SKM-1 (cell line): Measurements from ENCODE around the gene KIF3A.

Experiments used
- DNase-seq: peaks from one replicate; lab custom pipeline; 2025; ENCODE audit not compliant: unreplicated experiment; lab: John Stamatoyannopoulos, UW

Gene KIF3A

DNA sequence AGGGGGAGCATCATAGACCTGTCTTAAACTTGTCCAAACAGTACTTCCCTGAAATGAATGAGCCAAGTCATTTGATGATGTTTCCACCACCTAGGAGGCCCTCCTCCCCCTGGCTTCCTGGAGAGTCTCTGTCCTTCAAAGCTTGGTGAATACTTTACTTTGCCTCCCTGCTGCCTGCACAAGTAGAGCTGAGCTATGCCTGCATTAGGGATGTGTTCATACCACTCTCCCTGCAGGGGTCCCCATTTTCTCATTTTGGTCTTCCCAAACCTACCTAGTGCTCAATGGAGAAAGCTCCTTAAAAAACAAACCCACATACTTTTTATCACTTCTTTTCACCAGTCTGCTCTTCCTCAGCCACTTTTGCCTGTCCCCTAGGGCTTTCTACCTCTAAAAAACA is 17.6 kb upstream of the KIF3A start:
- DNase-seq = no peak

DNA sequence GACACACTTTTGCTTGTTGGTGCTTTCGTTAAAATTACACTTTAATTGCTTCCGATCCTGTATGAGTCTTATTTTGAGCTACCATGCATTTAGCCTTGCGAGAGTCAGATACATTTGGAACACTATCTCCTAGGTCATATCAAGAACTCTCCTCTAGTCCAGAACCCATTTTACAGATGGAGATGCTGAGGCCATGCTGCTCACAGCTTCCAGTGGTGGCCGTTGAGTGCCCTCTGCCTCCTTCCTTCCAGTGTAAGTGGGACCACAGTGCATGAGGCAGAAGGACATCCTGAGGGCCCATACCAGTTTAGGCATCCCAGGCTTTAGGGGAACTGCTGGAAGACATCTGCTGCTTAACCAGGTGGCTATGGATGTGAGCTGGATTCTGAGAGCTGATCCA is 16.8 kb upstream of the KIF3A start:
- DNase-seq = no peak

DNA sequence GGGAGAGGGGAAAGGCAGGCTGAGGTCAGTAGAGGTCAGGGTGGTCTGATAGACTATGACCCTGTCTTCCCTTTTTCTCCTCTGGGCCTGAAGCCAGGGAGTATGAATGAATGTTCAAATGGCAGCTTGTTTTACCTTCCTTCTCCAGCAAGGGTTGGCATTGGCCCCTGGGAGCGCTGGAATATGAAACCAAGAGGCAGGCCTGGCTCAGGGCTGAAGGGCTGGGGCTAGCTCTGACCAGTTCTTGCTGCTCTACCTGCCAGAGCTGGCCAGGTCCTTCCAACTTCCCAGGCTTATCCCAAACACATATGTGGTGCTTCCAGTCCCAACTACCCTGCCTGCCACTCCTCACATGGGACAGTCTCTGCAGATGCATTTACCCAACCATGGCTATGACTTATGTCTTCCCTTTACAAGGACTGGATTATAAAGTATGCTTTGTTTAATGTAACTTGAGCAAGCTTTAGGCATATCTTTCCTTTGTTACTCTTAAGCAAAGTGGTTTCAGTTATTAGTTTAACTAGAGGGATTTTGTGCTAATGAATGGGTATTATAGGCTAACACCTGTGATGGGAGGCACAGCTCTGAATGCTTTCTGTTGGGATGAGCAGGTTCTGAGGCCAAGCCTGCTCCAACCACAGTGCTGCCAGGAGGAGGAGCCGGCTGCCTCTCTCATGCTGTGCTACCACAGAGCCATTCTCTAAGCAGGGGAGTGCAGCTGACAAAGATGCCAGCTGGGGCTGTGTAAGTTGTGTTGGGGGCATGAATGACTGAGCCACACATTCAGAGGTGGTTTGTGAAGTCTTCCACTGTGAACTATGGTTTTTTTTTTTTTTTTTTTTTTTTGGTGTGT is 16.0 kb upstream of the KIF3A start:
- no peak for DNase-seq

DNA sequence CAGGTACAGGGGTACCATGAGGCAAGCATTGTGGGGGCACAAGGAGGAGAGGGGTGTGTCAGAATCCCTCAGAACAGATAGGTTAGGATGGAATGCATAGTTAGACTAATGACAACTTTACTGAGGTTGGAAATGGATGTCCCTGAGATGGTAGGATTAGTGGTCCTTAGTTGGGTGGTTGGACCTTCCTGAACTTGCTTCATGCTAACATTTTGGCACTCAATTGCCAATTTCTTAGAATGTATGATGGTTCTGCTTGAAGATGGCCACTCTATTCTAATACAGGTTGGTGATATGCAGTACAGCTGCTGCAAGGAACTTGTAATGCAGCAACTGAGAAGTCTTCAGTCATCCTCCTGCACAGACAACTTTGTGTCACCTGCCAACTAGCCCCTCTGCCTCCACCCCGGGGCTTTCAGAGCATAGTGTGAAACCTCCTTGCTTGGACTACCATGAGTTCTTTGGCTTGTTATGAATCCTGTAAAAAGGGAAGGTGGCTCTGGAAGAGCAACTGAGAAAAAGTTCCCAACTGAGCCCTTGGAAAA is 15.3 kb upstream of the KIF3A start:
- DNase-seq = no peak

DNA sequence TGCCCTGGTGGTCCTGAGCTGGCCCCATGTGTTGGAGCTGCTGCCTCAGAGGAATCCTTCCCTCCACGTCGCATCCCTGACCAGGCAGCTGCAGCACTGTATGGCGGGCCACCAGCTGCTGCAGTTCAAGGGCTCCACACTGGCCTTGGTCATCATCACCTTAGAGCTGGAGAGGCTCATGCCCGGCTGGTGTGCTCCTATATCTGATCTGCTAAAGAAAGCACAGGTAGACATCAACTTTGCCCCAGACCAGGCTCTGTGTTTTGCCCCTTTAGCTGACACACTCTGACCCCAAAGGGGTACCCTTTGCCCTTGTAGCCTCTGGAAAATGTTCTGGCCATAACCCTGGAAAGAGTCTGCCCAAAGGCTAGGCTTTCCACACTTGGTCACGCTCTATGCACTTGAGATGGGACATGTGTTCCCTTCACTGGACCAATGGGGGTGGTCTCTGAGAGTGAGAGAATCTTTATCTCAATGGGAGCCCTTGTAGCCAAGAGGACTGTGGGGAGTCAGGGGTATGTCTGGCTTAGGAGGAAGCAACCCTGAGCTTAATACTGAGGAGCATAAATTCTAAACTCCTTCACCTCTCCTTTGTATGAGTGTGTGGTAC is 14.7 kb upstream of the KIF3A start:
- no peak for DNase-seq

DNA sequence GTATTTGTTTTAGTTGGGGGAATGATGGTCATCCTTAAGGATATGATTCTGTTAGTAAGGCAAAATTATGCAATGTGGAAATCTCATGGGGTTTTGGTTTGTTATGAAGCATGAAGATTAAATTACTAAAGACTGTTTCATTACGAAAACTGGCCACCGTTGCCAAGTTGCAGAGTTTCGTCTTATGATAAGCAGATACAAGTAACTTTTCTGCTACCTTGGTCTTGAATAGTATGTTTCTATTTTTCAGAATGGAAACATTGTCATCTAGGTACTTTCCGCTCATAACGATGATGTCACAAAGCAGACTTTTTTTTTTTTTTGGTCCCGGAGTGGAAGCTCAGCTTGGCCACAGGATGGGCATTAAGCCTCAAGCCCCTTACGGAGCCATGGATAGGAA is 14.1 kb upstream of the KIF3A start:
- no peak for DNase-seq

DNA sequence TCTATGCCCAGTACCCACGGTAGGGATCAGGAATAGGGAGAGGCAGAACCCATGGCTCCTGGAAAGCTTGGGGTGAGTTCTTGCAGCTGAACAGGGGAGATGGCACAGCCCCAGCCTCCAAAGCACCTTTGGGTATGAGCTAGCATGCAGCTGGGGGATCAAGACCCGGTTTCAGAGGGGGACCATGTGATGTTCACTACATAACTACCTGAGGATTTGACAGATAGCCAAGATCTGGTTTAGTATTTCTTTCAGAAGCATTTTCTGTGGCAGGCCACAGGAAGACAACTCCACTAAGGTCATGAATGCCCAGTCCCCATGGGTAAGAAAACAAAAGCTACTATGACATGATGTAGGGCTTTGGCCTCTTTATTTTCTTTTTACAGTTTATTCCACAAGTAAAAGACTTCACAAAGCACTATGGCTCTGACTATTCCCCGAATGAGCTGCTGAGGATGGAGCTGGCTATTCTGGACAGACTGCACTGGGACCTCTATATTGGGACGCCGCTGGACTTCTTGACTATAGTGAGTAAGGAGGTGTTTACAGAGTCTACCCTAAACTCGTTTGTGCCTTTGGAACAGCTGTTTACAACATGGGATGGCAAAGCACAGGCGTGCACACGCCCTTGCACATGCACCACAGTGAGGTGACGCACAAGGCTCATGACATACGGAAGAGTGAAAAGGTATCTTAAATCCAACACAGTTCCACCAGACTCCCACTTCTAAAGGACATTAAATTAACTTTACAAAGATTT is 13.3 kb upstream of the KIF3A start:
- no peak for DNase-seq

DNA sequence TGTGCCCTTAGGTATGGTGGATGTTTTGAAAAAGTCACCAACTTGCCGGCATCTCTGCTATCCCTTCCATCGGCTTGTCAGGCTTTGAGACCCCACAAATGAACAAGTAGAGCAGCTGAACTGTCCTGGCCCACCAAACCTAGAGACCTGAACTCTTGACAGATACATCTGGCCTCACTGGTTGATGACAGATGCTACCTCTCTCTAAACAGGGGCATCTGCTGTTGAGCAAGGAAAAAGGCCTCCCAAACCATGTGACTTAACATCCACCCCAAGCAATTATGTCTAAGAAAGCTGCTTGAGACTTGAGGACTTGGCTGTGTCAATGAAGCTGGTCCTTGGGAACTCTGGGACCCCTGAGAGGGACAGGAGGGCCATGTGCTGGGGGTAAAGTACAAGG is 12.2 kb upstream of the KIF3A start:
- DNase-seq = no peak

DNA sequence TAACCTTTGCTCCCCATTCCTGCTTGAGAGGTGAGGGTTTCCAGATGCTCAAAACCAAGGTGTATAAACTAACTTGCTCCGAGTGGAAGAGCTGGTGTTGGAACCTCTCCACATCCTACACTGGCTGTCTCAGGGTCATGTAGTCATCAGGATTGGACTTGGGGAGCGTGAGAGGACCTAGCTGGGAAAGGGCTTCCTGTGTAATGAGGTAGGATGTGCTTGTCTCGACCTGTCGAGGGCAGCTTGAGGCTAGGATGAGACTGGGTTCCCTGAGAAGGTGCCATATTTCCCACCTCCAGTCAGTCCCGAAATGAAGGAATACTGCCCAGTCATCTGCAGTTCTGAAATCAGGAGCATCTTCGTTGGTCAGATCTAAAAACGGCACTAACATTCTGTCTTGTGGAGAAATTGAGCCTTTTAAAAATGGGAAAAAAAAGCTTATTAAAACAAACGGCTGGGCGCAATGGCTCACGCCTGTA is 11.2 kb upstream of the KIF3A start:
- no peak for DNase-seq

DNA sequence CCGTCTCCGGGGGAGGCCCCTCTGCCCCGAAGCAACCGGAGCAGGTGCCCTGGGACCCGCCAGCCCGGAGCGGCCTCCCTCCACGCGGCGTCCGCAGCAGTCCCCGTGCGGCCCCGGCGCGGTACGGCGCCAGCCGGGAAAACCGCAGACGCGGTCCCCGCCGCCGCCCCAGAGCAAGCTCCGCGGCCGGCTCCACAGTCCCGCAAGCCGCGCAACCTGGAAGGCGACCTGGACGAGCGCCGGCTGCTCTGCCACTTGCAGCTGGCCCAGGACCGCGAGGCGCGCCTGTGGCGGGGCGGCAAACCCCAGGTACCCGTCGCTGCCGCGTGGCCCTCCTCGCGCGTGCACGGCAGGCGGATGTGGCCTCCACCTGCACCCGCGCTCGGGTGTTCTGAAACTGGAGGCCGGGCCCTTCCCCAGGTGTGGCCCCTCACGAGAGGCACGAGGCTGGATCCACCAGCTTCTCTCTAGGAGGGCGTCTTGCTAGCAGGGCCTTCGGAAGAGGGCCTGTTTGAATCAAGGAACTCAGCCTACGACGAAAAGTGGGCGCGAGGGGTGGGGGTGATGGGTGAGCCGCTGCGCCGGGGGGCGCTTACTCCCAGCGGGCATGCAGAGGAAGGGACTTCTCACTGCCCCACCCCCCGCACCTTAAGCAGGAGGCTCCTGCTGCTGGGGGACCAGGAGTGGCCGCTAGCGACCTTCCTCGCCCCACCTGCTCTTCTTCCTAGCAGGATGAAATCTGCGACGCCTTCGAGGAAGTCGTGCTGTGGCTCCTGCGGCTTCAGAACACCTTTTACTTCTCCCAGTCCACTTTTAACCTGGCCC is 10.5 kb upstream of the KIF3A start:
- DNase-seq = no peak

DNA sequence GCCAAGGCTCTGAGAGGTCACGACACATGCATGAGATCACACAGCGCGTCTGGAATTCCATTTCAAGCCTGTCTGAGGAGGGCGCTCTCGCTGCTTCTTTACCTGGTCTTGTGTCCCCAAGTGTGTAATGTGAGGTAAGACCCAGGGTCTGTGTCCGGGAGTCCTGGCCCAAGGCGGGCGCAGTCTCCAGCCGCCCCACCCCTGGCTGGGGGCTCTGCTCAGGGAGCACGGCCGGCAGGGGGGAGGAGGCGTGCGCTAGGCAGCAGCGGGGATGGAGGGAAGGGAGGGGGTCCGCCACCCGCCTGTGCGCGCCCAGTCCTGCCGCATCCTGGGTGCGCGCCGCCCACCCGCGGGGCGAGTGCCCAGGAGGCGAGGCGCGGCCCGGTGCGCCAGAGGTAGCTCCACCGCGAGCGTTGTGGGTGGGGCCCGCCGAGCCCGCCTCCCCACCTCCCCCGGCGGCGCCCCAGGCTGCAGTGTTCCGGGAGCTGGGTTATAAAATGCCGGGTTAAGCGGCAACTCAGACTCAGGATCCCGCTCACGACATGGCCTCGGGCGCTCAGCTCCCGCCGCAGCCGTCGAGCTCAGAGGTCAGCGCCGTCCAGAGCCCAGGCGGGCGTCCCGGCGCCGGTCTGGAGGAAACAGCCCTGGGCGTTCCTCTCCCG is 9.7 kb upstream of the KIF3A start, which contains the start of gene CCNI2:
Gene CCNI2 (plus strand): TSS at position 473 of the 662 bp plus-strand sequence. CDS start 70 bp downstream, at position 543.
- no peak for DNase-seq

DNA sequence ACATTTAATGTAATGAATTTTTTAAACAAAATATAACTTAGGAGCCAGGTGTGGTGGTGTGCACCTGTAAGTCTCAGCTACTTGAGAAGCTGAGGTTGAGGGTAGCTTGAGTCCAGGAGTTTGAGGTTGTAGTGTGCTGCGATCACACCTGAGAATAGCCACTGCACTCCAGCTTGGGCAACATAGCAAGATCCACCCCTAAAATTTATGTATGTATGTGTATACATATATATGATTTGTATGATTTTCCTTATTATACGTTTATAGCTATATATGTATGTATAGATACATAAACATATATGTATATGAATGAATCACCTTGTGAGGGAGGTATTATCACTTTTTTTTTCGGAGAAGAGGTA is 9.2 kb upstream of the KIF3A start:
- DNase-seq = no peak

DNA sequence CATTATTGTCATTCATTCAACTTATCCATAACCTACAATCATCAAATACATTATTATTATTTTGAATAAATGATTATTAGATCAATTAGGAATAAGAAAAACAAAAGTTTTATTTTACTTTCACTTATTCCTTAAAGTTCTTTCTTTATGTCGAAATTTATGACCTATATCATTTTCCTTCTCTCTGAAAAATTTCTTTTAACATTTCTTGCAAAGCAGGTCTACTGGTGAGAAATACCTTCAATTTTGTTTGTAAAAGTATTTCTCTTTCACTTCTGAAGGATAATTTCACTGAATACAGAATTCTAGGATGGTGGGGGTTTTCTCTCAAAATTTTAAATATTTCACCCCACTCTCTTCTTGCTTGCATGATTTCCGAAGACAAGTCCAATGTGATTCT is 7.3 kb upstream of the KIF3A start:
- DNase-seq = no peak

DNA sequence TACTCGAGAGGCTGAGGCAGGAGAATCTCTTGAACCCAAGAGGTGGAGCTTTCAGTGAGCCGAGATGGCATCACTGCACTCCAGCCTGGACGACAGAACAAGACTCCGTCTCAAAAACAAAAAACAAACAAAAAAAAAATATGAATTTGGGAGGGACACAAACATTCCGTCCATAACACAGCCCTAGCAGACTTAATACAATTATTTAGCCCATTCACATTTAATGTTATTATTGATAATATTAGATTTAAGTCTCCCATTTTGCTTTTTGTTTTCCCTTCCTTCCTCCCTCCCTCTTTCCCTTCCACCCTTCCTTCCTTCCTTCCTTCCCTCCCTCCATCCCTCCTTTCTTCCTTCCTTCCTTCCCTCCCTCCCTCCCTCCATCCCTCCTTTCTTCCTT is 5.3 kb upstream of the KIF3A start:
- no peak for DNase-seq

DNA sequence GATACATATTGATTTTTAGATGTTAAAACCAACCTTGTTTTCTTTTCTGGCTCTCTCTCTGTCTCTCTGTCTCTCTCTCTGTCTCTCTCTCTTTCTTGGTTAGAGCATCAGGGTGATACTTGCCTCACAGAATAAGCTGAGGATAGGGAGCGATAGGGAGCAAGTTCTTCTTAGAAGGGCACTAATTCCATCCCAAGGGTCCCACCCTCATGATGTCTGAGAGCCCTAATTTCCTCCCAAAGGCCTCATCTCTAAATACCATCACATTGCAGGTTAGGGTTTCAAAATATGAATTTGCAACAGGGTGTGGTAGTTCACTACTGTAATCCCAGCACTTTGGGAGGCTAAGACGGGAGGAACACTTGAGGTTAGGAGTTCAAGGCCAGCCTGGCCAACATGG is 4.8 kb upstream of the KIF3A start:
- DNase-seq = no peak

DNA sequence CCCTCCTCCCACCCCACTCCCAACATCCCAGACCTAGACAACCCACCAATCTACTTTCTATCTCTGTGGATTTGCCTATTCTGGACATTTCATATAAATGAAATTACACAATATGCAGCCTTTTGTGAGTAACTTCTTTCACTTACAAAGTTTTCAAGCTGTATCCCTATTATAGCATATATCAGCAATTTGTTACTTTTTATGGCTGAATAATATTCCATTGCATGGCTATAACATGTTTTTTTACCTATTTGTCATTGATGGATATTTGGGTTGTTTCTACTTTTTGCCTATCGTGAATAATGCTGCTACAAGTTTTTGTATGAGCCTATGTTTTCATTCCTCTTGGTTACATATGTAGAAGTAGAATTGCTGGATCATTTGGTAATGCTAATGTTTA is 1.9 kb upstream of the KIF3A start:
- DNase-seq = no peak

DNA sequence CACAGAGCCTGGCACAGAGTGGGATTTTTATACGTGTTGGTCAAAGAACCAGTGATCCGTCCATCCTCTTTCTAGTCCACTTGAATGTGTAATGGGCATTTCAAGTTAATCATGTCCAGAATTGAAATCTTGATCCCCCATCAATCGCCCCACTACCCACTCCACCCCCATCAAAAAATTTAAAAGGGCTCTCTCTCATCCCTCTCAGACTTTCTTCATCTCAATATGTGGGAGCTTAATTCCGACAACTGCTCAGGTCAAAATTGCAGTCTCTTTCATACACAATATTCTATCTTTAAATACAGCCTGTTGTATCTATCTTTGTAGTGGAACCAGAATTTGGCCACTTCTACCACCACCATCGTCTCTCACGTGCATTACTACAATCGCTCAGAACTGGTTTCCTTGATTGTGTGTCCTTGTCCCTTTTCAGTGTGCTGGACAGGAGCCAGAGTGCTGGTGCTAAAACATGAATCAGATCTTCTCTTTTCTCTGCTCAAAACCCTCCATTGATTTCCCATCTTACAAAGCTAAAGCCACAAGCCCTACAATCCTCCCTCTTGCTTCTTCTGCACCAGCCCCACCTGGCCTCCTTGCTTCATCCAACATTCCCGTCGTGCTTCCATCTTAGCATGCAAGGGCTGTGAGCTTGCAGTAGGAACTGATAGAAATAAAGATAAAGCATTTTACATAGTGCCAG is 786 bp upstream of the KIF3A start:
- no peak for DNase-seq

DNA sequence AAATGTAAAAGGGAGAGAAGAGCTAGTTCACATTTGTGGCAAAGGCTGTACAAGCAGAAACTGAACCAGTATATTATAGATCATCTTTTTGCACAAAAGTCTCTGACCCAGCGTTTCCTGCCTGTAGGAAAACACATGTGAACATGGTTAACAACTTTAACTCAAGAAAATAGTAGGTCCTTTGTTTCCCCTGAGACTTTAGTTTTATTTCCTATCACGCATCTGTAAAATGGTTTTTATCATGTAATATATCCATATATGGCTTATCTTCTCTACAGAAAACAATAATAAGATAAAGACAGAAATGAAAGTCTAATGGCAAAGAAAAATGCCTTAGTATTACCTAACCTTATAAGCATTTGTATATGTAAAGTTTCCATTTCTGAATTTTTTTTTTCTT is 2.7 kb downstream of the KIF3A start:
- no peak for DNase-seq

DNA sequence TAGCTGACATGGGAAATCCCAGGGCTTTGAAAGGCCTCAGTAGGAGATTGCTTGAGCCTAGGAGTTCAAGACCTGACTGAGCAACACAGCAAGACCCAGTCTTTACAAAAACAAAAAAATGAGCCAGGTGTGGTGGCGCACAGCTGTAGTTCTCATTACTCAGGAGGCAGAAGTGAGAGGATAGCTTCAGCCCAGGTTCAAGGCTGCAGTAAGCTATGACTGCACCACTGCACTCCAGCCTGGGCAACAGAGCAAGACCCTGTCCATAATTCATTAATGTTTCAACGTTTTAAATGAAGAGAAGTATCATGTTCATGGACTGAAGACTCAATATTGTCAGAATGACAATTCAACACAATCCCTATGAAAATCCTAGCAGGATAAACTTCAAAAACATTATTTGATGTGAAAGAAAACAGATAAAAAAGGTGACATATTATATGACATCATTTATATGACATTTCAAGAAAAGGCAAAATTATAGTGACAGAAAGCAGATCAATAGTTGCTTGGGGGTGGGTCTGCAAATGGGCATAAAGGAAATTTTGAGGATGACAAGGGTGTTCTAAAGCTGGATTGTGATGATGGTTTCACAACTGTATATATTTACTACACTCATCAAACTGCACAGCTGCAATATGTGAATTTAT is 3.7 kb downstream of the KIF3A start:
- no peak for DNase-seq
